ENCODE measurements around the gene FOXRED2.

Gene FOXRED2

GRCh38 chr22:36514766-36515165 is 7.9 kb upstream of the FOXRED2 start:
- no peak for DNase-seq (ENCODE audit: low read depth, low spot score)

- no peak for DNase-seq (ENCODE audit: low read depth, low spot score)
These were observed 6.2 kb upstream of the FOXRED2 start for GRCh38 chr22:36512991-36513390.

DNA sequence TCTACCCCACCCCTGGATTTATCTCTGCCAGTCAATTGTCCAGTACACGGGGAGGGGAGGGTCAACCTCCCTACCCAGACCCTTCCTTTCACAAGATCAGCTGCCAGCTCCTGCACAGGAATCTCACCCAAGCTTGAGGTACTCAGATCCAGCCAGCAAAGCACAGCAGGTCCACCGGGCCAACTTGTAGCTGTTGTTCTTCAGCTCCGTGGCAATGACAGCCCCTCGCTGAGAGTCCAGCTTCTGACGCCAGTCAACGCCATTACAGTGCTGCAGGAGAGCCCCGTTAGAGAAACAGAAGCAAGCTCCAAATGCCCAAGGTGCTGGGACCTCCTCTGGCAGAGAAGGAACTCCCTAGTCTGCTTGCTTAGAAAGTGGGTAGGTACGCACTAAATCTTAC is 5.5 kb upstream of the FOXRED2 start:
- DNase-seq (ENCODE audit: low read depth, low spot score): no peak

DNA sequence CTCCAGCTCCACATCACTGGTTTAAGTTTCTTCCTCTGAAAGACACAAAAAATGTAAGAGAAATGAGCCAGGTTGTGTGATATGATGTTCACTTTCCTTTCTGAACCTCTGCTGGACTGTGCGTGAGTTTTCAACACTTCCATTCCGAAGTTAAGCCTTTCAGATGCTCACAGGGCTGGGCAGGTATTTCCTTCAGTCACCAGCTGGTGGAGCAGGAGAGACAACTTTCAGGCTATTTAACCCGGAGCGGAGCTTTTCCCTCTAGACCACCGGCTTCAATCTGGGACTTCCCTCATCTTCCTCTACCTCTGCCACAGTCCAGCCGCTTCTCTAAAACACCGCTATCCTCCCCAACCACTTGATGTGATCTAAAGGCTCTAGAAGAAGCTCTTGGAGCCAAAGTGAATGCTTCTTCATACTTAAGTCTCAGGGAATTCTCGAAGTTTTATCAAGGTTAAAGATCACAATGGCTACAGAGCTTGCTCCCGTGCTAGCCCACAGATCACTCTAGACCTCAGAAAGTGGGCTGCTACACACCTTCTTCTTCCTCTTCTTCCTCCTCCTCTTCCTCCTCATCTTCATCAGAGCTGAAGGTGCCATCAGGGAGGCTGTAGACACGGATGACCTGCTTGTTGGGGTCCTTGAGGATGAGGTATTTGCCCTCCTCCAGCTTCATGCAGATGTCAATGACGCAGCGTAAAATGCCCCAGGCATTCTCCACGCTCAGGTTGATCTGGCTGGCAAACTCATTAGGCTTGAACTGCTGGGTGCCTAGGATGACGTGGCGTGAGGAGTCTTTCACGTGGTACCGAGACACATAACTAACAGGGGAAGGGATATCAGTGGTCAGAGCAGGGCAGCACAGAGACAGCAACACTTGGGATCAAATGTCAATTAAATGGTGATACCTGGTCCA is 4.4 kb upstream of the FOXRED2 start:
- no peak for DNase-seq (ENCODE audit: low read depth, low spot score)

DNA sequence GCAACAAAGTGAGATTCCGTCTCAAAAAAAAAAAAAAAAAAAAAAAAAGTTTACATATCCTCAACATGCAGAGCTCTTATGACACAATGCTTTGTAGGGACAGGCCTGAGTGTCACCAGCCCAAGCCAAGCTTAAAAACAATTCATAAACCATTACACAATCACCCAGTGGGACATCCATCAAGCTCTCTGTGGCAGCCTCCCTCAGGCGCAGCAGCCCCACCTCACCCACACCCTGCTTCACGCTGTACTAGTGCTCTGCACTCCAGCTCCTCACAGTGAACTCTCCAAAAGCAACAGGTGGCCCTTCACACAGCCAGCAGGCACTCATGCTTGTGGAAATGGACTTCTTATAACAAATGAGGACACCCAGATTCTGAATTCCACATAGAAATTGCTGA is 3.5 kb upstream of the FOXRED2 start:
- no peak for DNase-seq (ENCODE audit: low read depth, low spot score)

DNA sequence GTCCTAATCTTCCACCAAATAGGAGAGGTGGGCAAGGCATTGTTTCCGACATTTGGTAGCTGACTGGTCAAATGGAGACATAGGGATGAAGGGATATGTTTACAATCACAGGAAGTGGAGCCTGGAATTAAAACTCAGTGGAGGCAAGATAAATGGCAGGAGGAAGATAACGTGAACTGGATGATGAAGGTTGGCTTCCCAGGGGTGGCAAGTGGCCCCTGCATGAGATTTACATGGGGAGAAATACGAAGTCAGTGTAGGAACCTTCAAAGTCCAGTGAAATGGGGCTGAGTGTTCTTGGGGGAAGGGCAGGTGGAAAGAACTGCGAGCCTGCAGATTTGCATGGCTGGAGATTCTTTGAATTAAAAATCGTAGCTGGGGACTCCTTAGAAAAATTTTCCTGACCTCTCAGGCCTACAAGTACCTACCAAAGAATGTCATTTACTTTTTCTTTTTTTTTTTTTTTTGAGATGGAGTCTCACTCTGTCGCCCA is 724 bp upstream of the FOXRED2 start:
- DNase-seq (ENCODE audit: low read depth, low spot score): no peak

DNA sequence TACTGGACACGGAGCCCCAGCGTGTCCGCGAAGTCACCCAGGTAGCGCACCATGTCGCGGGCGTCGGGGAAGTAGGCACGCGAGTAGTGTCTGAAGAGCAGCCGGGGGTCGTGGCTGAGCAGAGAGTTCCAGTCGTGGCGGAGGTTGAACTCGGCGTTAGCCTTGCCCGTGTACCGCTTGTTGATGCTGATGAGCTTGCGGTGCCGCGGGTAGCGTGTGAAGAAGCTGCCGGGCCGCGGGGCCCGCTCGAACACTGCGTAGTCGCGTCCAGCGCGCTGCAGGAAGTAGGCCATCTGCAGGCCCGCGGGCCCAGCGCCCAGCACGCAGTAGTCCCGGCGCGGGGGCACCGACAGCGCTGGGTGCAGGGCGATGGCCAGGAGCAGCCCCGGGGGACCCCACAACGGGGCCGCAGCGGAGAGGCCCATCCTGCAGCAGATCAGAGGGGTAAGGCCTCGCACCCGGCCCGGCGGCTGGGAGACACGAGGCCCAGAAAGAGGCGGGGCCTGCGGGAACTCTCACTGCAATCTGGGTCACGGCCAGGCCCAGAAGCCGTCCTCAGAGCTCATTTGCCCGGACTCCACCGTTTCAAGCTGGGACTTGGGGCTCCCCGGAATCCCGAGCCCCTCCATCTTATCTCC is 723 bp downstream of the FOXRED2 start:
- no peak for DNase-seq (ENCODE audit: low read depth, low spot score)

DNA sequence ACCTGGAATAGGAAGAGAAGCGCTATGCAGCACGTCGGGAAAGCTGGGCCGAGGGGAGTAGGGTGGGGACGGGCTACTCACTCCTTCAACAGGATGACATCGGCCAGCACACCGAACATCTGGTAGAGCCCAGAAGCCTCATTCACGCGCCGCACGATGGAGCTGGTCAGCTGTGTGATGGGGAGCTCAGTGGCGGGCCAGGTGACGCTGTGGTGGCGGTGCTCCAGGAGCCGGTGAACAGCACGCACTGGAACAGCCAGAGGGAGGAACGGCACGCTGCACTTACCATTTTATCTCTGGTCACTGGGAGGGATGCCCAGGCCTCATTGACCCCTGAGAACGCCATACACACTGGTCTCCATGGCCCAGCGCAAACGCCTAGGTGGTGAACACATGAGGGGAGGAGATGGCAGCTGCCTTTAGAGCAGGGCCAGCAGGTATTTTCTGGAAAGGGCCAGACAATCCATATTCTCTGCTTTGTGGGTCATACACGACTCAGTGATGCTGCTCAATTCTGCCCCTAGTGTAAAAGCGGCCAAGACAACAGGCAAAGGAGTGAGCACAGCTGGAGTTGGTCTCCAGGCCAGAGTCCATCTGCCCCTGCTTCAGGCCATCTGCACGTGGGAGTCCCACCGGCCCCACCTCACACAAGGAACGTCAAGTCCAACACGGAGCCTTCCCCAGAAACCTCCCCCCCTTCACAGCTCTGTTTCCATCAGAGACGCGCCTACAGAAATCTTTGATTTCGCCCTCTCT is 8.8 kb downstream of the FOXRED2 start:
- no peak for DNase-seq (ENCODE audit: low read depth, low spot score)

GRCh38 chr22:36493690-36494110 is 13.1 kb downstream of the FOXRED2 start:
- DNase-seq (ENCODE audit: low read depth, low spot score): no peak

DNA sequence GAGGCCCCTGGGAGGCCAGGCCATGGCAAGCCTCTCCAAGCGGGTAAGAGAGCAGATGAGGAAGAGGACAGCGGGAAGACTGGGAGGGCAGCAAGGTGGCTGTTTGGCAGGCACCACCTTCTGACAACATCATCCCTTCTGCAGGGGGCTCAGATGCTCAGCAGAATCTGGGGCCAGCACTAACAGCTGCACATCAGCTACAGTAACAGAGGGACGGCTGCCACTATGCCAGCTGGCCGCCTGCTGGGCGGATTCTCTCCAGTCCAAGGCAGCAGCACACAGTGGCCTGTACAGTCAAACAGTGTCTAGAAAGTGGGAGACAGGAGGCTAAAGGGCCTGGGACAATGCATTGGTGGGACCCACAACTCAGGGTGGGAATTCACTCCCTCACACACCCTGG is 14.7 kb downstream of the FOXRED2 start:
- DNase-seq (ENCODE audit: low read depth, low spot score): no peak

DNA sequence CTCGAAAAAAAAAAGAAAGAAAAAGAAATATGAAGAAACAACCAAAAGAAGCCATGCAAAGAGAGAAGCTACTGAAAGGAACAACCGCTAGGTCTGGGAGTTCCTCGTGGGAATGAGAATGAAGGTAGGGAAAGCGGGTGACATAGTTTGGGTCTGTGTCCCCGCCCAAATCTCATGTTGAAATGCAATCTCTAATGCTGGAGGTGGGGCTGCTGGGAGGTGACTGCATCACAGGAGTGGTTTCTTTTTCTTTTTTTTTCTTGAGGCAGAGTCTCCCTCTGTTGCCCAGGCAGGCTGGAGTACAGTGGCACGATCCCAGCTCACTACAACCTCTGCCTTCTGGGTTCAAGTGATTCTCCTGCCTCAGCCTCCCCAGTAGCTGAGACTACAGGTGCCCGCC is 15.7 kb downstream of the FOXRED2 start:
- DNase-seq (ENCODE audit: low read depth, low spot score): no peak

DNA sequence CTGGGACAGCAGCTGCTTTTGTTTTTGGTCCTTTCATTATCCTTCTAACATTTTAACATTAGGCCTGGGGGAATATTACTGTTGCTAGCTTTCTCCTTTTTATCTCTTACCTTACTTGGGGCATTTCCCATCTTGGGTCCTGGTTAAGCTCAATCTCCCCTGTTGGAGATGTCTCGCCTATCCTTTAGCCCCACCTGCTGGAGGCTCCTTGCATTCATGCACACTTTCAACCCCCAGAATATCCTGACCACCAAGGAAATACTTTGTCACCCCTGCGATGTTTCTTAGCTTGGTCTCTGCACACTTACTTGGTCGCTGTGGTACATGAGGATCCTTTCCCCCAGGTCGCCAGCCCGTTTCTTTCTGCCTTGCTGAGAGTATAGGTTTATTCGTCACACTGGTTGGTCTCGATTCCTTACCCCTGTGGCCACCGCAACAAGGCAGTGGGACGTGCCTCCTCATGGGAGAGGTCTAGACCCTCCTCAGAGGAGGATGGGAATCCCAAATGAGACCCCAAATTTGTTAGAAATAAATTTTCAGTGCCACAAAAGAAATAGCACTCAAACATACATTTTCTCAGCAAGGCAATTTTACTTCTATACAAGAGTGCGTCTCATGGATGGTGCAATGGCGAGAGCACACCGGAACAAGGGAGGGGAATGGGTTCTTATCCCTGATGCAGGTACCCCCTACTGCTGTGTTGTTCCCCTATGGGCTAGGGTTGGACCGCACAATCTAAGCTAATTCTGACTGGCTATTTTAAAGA is 20.0 kb downstream of the FOXRED2 start:
- DNase-seq (ENCODE audit: low read depth, low spot score): no peak

- DNase-seq (ENCODE audit: low read depth, low spot score): peak; percentile 65
These were observed 25.3 kb downstream of the FOXRED2 start, which contains the start of gene TXN2 for GRCh38 chr22:36481393-36482168. TXN2 (minus strand) TSS chr22:36481640; CDS start chr22:36480837, 803 bp downstream.

DNA sequence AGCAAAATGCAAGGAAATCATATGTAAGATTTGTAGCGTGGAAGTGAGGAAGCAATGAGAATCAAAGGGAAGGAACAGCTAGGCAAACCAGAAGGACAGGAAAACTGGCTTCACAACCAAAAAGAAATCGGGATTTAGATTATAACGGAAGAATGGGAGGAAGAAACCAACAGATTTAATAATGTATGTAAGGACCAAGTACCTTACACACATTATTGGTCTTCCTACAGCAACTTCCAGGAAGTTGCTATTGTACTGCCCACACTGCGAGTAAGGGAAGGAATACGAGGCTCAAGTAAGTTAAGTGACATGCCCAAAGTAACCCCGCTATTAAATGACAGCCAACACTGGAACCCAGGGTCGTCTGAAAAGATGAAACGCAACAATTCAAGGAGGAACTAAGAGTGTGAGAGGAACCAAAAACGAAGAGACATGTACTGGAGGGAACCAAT is 25.9 kb downstream of the FOXRED2 start:
- no peak for DNase-seq (ENCODE audit: low read depth, low spot score)

DNA sequence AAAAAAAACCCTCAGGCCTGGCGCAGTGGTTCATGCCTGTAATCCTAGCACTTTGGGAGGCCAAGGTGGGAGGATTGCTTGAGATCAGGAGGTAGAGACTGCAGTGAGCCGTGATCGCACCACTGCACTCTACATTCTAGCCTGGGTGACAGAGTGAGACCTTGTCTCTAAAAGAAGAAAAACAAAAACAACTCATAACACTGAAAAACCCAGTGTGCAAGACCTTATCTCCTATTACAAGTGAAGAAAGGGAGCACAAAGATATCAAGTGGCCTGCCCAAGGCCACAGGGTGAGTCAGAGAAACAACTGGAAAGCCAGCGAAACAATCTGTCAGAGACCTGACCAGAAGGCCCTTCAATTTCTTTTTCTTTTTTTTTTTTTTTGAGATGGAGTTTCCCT is 27.9 kb downstream of the FOXRED2 start:
- DNase-seq (ENCODE audit: low read depth, low spot score): no peak

DNA sequence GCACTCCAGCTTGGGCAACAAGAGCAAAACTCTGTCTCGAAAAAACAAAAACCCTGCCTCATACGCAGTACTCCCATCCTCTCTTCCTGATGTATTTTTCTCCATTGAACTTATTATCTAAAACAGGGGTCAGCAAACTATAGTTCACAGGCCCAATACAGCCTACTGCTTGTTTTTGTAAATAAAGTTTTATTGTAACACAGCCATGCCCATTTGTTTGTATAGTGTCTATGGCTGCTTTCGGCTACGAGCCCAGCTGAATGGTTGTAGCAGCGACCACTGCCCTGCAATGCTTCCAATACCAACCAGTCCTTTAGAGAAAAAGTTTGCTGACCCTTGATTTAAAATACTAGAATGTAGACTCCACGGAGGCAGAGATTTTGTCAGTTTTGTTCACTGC is 31.5 kb downstream of the FOXRED2 start:
- no peak for DNase-seq (ENCODE audit: low read depth, low spot score)

DNA sequence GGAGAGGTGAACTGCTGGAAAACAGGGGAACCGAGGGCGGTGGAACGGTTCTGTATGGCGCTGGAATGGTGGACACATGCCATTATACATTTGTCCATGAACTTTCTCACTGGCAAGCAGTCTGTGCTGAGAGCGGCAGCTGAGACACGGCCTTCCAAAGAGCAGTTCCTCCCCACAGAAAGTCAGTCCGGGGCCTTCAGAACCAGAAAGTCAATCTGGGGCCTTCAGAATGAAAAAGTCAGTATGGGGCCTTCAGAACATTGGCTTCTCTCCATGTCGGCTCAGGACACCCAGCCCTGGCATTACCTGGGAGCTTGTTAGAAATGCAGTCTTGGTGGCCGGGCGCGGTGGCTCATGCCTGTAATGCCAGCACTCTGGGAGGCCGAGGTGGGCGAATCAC is 34.2 kb downstream of the FOXRED2 start:
- no peak for DNase-seq (ENCODE audit: low read depth, low spot score)

GRCh38 chr22:36471341-36471821 is 35.5 kb downstream of the FOXRED2 start:
- DNase-seq (ENCODE audit: low read depth, low spot score): no peak

GRCh38 chr22:36470994-36471331 is 35.9 kb downstream of the FOXRED2 start:
- no peak for DNase-seq (ENCODE audit: low read depth, low spot score)
